GM12878 (cell line): ENCODE measurements around the gene SEC11A.

Experiments used
- CHD2 ChIP-seq: IDR thresholded peaks from 2 replicates; pipeline ENCODE4 v1.6.1; 2011; ENCODE audit warnings: low read depth, low read length, improper control_type of control experiment, borderline replicate concordance
- CTCF ChIP-seq, 3 experiments: IDR thresholded peaks in 2 of 3; conservative IDR thresholded peaks in 1 of 3; 2 replicates each; pipeline ENCODE4 v1.5.1; 2011; ENCODE audit warnings: low read depth in 3 of 3, low read length in 3 of 3, mild to moderate bottlenecking in 3 of 3, control low read depth in 2 of 3, moderate library complexity in 2 of 3, inconsistent platforms in 1 of 3, mixed read lengths in 1 of 3; ENCODE audit not compliant: control insufficient read depth in 2 of 3, insufficient read depth in 1 of 3; ENCODE audit errors: extremely low read depth in 1 of 3
- EZH2 ChIP-seq: IDR thresholded peaks from 2 replicates; pipeline ENCODE4 v1.6.1; 2012; ENCODE audit warnings: low read depth, mild to moderate bottlenecking, control low read depth, inconsistent platforms, low read length, borderline replicate concordance; ENCODE audit not compliant: control insufficient read depth
- GATAD2B ChIP-seq: fragments of 450-650 bp; conservative IDR thresholded peaks from 2 replicates; pipeline ENCODE4 v1.6.1; 2017; ENCODE audit warnings: low read depth, mild to moderate bottlenecking, moderate library complexity
- MTA2 ChIP-seq: fragments of 450-650 bp; IDR thresholded peaks from 2 replicates; pipeline ENCODE4 v1.6.1; 2016; ENCODE audit warnings: low read depth, mild to moderate bottlenecking, moderate library complexity
- MXI1 ChIP-seq: fragments of 150-350 bp; IDR thresholded peaks from 2 replicates; pipeline ENCODE4 v1.6.1; 2011; ENCODE audit warnings: low read depth, mild to moderate bottlenecking, inconsistent platforms, low read length, improper control_type of control experiment
- NKRF ChIP-seq: fragments of 450-650 bp; conservative IDR thresholded peaks from 2 replicates; pipeline ENCODE4 v1.6.1; 2017; ENCODE audit warnings: mild to moderate bottlenecking, moderate library complexity
- POLR2AphosphoS5 ChIP-seq: IDR thresholded peaks from 2 replicates; pipeline ENCODE4 v1.6.1; 2011; ENCODE audit warnings: mild to moderate bottlenecking, low read length, inconsistent platforms
- SP1 ChIP-seq: IDR thresholded peaks from one replicate; pipeline ENCODE4 v1.6.1; 2011; ENCODE audit warnings: low read depth, low read length
- YY1 ChIP-seq: IDR thresholded peaks from 2 replicates; pipeline ENCODE4 v1.6.1; 2011; ENCODE audit warnings: low read depth, mild to moderate bottlenecking, low read length
- ZNF592 ChIP-seq: fragments of 450-650 bp; IDR thresholded peaks from 2 replicates; pipeline ENCODE4 v1.6.1; 2017; ENCODE audit warnings: mild to moderate bottlenecking, moderate library complexity

GRCh38 chr15:84690342-84690741, 25.6 kb downstream of the SEC11A start:
- TF ChIP-seq GATAD2B (no peak), YY1 (no peak), CTCF (IDR thresholded peaks at IDR 0.05 in 2 of 3, conservative IDR thresholded peaks at IDR 0.05 in 1 of 3; ENCODE audit: control insufficient read depth in 2 of 3, extremely low read depth in 1 of 3, insufficient read depth in 1 of 3, low read depth in 3 of 3, low read length in 3 of 3) (no peak), POLR2AphosphoS5 (no peak), MXI1 (no peak), CHD2 (no peak), MTA2 (no peak), ZNF592 (no peak), EZH2 (no peak), SP1 (no peak), NKRF (no peak)
